Ascending aorta (tissue), 2 donors: ENCODE results near the gene COL28A1. TPM values are rescaled to one million over a fixed set of nuclear protein-coding genes. Genes with fewer than 3 reads are reported as not detected.
"Not testable (repeated sequence)": the region's sequence is repeated elsewhere in the genome, so short reads cannot be mapped to it uniquely, and the experiment has no call there.

Experiments used
- DNase-seq, 2 donors: peaks; one replicate each; pipeline ENCODE4 v3.0.0-alpha.2; 2019; ENCODE audit warnings: low spot score in 2 of 2
- H3K27ac ChIP-seq, 2 donors: fragments of 200-600 bp; sonication (generic); one replicate each; pipeline ENCODE4 v1.5.1; 2016 to 2017; ENCODE audit warnings: mild to moderate bottlenecking in 1 of 2
- H3K27me3 ChIP-seq: fragments of 200-600 bp; sonication (generic); one replicate; pipeline ENCODE4 v1.5.1; 2017
- H3K36me3 ChIP-seq, 2 donors: fragments of 200-600 bp; sonication (generic); one replicate each; pipeline ENCODE4 v1.5.1; 2016
- H3K4me1 ChIP-seq, 2 donors: fragments of 200-600 bp; sonication (generic); one replicate each; pipeline ENCODE4 v1.5.1; 2016 to 2017; ENCODE audit warnings: mild to moderate bottlenecking in 1 of 2
- H3K4me3 ChIP-seq, 2 donors: fragments of 200-600 bp; sonication (generic); one replicate each; pipeline ENCODE4 v1.5.1; 2016 to 2017; ENCODE audit warnings: mild to moderate bottlenecking in 1 of 2
- H3K9me3 ChIP-seq, 2 donors: fragments of 200-600 bp; sonication (generic); one replicate each; pipeline ENCODE4 v1.5.1; 2016
- intact Hi-C: fragments of 100-400 bp; cut with DNase I; formaldehyde crosslinking; loops from one replicate; pipeline ENCODE4 v1.15.1; 2023
- total RNA-seq: library from RNA; depleted of rRNA; stranded (reverse); fragments of >200 nt; gene quantifications from one replicate; pipeline ENCODE4 v1.1.0, GENCODE V29; 2016
- TF ChIP-seq, protein P1 (sequence below), 3 experiments: fragments of 200-600 bp in 2 of 3; fragments of 450-650 bp in 1 of 3; sonication (generic) in 2 of 3; IDR thresholded peaks; one replicate each; pipeline ENCODE4 v1.5.1; 2016 to 2019; ENCODE audit warnings: antibody characterized with exemption in 3 of 3, mild to moderate bottlenecking in 1 of 3, moderate library complexity in 1 of 3

COL28A1 gene
- total RNA-seq, 1 donor from 2014 or later = 0.11 TPM

DNA sequence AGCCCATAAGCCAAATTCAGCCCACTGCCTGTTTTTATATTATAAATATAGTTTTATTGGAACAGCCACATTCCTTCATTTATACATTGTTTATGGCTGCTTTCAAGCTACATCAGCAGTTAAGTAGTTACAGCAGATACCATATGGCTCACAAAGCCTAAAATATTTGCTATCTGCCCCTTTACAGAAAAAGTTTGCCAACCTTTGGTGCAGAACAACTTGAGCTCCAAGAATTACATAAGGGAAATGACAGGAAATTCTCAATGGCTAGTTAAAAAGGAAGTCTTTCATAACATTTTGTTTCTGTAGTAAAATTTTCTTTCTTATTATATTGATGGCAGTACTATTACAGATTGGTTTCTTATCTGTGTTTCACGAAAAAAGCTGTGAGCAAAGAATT is 59.3 kb downstream of the COL28A1 start:
- TF ChIP-seq, protein P1, sequence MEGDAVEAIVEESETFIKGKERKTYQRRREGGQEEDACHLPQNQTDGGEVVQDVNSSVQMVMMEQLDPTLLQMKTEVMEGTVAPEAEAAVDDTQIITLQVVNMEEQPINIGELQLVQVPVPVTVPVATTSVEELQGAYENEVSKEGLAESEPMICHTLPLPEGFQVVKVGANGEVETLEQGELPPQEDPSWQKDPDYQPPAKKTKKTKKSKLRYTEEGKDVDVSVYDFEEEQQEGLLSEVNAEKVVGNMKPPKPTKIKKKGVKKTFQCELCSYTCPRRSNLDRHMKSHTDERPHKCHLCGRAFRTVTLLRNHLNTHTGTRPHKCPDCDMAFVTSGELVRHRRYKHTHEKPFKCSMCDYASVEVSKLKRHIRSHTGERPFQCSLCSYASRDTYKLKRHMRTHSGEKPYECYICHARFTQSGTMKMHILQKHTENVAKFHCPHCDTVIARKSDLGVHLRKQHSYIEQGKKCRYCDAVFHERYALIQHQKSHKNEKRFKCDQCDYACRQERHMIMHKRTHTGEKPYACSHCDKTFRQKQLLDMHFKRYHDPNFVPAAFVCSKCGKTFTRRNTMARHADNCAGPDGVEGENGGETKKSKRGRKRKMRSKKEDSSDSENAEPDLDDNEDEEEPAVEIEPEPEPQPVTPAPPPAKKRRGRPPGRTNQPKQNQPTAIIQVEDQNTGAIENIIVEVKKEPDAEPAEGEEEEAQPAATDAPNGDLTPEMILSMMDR (IDR thresholded peaks at IDR 0.05) = no peak
- no peaks in the 10 kb centered on the region for H3K4me1 ChIP-seq
- no peak overlapping the region for H3K4me3 ChIP-seq
- H3K9me3 ChIP-seq = peaks cover 0 to 3% of the 10 kb centered on the region in 2 donors
- intact Hi-C loops = no loop called here
- no peak for DNase-seq
- no peaks in the 10 kb centered on the region for H3K36me3 ChIP-seq
- no peaks in the 10 kb centered on the region for H3K27me3 ChIP-seq
- no peak overlapping the region for H3K27ac ChIP-seq

- Histone ChIP-seq H3K27me3 (no peaks in the 10 kb centered on the region), H3K27ac (no peak overlapping the region), H3K4me3 (no peak overlapping the region), H3K36me3 (no peaks in the 10 kb centered on the region), H3K9me3 (peaks cover 0 to 3% of the 10 kb centered on the region in 2 donors), H3K4me1 (no peaks in the 10 kb centered on the region)
- TF ChIP-seq, protein P1 (IDR thresholded peaks at IDR 0.05) = no peak
- intact Hi-C loops = no loop called here
- no peak for DNase-seq
These were observed 60.1 kb downstream of the COL28A1 start for GRCh38 chr7:7475601-7476000.

GRCh38 chr7:7474436-7474835 is 61.2 kb downstream of the COL28A1 start:
- no peak overlapping the region for H3K4me3 ChIP-seq
- H3K36me3 ChIP-seq = no peaks in the 10 kb centered on the region
- no peaks in the 10 kb centered on the region for H3K4me1 ChIP-seq
- H3K27me3 ChIP-seq = no peaks in the 10 kb centered on the region
- TF ChIP-seq, protein P1 (IDR thresholded peaks at IDR 0.05) = no peak
- H3K9me3 ChIP-seq = peaks cover 0 to 3% of the 10 kb centered on the region in 2 donors
- DNase-seq = no peak
- H3K27ac ChIP-seq = no peak overlapping the region
- intact Hi-C loops = no loop called here

- H3K4me1 ChIP-seq, H3K36me3 ChIP-seq, H3K4me3 ChIP-seq, H3K27me3 ChIP-seq, intact Hi-C loops, H3K9me3 ChIP-seq, H3K27ac ChIP-seq, DNase-seq: not testable (repeated sequence)
These were observed 70.5 kb downstream of the COL28A1 start for GRCh38 chr7:7464991-7465765.

GRCh38 chr7:7454000-7454399 is 81.7 kb downstream of the COL28A1 start:
- Histone ChIP-seq H3K4me3 (no peak overlapping the region), H3K9me3 (peaks cover 0 to 11% of the 10 kb centered on the region in 2 donors), H3K4me1 (no peaks in the 10 kb centered on the region), H3K27ac (no peak overlapping the region), H3K36me3 (no peaks in the 10 kb centered on the region), H3K27me3 (no peaks in the 10 kb centered on the region)
- intact Hi-C loops = no loop called here
- TF ChIP-seq, protein P1 (IDR thresholded peaks at IDR 0.05) = no peak
- DNase-seq = no peak

DNA sequence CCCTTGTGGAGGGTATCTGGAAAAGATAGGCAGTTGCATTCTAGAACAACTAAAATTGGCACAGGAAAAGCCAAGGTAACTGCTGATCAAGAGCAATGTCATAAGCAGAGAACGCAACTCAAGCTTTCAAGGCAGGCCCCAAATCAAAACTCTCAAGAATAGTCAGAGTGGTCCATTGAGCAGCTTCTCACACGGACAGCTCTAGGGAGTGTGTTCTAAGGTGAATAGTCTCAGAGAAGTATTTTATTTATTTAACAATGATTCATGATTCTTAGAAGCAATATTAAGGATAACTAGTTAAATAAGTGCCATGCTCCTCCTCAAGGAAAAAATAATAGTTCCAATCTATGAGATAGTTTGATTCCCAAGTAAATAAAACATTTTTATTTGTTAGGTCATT is 83.0 kb downstream of the COL28A1 start:
- Histone ChIP-seq H3K4me1 (no peaks in the 10 kb centered on the region), H3K9me3 (peaks cover 0 to 15% of the 10 kb centered on the region in 2 donors), H3K27me3 (no peaks in the 10 kb centered on the region), H3K27ac (no peak overlapping the region), H3K36me3 (no peaks in the 10 kb centered on the region), H3K4me3 (no peak overlapping the region)
- intact Hi-C loops = no loop called here
- no peak for DNase-seq
- TF ChIP-seq, protein P1 (IDR thresholded peaks at IDR 0.05) = no peak
